HAP-1 (cell line): ENCODE measurements around the gene RAD17.
A peak's percentile ranks its signal among the peaks of the same experiment; 100 is the strongest.
"Not testable (repeated sequence)": the region's sequence is repeated elsewhere in the genome, so short reads cannot be mapped to it uniquely, and the experiment has no call there.

Experiments
- DNase-seq, 2 experiments: peaks; one replicate each; pipeline ENCODE4 v3.0.0-alpha.2; 2016 to 2020; ENCODE audit warnings: low spot score in 2 of 2
- H3K27me3 ChIP-seq: fragments of 250-450 bp; sonication (Bioruptor Pico); 2 replicates; pipeline ENCODE4 v1.5.1; 2020; ENCODE audit warnings: low read depth, mild to moderate bottlenecking, moderate library complexity
- H3K36me3 ChIP-seq: fragments of 250-450 bp; sonication (Bioruptor Pico); replicated peaks from 2 replicates; pipeline ENCODE4 v1.5.1; 2020; ENCODE audit warnings: mild to moderate bottlenecking
- H3K4me1 ChIP-seq: fragments of 250-450 bp; sonication (Bioruptor Pico); 2 replicates; pipeline ENCODE4 v1.5.1; 2020; ENCODE audit warnings: mild to moderate bottlenecking
- H3K4me3 ChIP-seq: fragments of 250-450 bp; sonication (Bioruptor Pico); 2 replicates; pipeline ENCODE4 v1.5.1; 2020; ENCODE audit warnings: mild to moderate bottlenecking, moderate library complexity
- H3K9me3 ChIP-seq: fragments of 250-450 bp; sonication (Bioruptor Pico); 2 replicates; pipeline ENCODE4 v1.5.1; 2020; ENCODE audit warnings: mild to moderate bottlenecking, moderate library complexity
- in situ Hi-C: fragments of 300-500 bp; cut with MboI; formaldehyde crosslinking; loops from 3 replicates; pipeline ENCODE4 v1.14.3; 2020; ENCODE audit warnings: low sequenced_read_pairs, inconsistent platforms, mixed read lengths

Gene RAD17, protein sequence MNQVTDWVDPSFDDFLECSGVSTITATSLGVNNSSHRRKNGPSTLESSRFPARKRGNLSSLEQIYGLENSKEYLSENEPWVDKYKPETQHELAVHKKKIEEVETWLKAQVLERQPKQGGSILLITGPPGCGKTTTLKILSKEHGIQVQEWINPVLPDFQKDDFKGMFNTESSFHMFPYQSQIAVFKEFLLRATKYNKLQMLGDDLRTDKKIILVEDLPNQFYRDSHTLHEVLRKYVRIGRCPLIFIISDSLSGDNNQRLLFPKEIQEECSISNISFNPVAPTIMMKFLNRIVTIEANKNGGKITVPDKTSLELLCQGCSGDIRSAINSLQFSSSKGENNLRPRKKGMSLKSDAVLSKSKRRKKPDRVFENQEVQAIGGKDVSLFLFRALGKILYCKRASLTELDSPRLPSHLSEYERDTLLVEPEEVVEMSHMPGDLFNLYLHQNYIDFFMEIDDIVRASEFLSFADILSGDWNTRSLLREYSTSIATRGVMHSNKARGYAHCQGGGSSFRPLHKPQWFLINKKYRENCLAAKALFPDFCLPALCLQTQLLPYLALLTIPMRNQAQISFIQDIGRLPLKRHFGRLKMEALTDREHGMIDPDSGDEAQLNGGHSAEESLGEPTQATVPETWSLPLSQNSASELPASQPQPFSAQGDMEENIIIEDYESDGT

GRCh38 chr5:69369340-69370121 is at the start of gene RAD17, which contains the start of the genes AK6 and TAF9:
Gene RAD17 (plus strand): TSS chr5:69369818. CDS start chr5:69372209, 2,391 bp downstream.
Gene AK6 (minus strand): TSS chr5:69369520. CDS start chr5:69369490, 30 bp downstream.
Gene TAF9 (minus strand): TSS chr5:69369520. CDS start chr5:69365737, 3,783 bp downstream.
- H3K4me1 ChIP-seq: peaks cover 12% of the 10 kb centered on the region
- DNase-seq: peak; percentile 87 to 96
- peak within 1 kb of the TSS; percentile 89 for H3K4me3 ChIP-seq
- no peaks in the 10 kb centered on the region for H3K9me3 ChIP-seq
- in situ Hi-C loops: no loop called here
- peaks cover 23% of the 10 kb centered on the region for H3K36me3 ChIP-seq
- no peaks in the 10 kb centered on the region for H3K27me3 ChIP-seq

DNA sequence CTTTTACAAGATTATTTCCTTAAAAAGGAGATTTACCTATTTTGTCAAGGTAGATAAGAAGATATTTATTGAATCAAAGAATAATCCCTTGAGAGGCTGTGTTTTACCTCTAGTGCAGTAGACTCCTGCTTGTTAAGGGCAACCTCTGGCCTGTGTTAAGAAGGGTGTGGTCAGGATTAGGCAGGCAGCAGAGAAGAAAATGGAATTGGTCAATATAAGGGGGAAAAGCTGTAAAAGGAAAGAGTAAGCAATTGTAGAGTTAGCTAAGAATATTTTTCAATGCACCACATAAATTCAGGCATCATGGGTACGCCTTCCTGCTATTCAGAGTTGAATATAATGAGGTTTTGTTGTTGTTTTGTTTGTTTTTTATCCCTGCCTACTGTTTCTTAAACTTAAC is 43.3 kb upstream of the RAD17 start:
- H3K9me3 ChIP-seq: no peaks in the 10 kb centered on the region
- no peak for DNase-seq
- H3K36me3 ChIP-seq: no peaks in the 10 kb centered on the region
- H3K4me1 ChIP-seq: no peaks in the 10 kb centered on the region
- H3K27me3 ChIP-seq: no peaks in the 10 kb centered on the region
- no peak overlapping the region for H3K4me3 ChIP-seq
- in situ Hi-C loops: loop anchor here (25.0 kb wide), 2 partner anchors 89 to 239 kb away; partner anchors contain the start of genes CDK7 and SLC30A5

DNA sequence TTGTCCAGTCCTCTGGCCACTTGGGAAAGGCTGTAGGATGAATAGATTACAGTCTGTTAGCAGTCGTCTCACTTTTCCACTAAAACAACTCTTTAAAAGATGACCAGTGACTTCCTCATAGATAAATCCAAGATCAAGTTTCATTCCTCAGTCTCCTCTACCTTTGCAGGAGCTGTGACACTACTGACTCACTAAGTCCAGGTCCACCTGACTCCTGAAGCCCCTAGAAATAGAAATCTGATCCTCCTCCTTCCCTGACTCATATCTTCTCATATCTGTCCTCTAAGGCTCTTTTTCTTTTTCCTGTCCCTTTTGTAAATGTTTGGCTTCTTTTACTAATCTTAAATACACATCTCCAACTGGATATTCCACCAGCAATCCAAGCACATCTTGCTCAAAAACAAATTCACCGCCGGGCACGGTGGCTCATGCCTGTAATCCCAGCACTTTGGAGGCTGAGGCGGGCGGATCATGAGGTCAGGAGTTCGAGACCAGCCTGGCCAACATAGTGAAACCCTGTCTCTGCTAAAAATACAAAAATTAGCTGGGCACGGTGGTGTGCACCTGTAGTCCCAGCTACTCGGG is 39.6 kb upstream of the RAD17 start:
- Histone ChIP-seq H3K4me1 (peaks cover 7% of the 10 kb centered on the region), H3K4me3 (no peak overlapping the region), H3K27me3 (no peaks in the 10 kb centered on the region), H3K36me3 (no peaks in the 10 kb centered on the region), H3K9me3 (no peaks in the 10 kb centered on the region)
- in situ Hi-C loops: loop anchor here (25.0 kb wide), 2 partner anchors 93 to 243 kb away; partner anchors contain the start of genes CDK7 and SLC30A5
- DNase-seq: no peak

DNA sequence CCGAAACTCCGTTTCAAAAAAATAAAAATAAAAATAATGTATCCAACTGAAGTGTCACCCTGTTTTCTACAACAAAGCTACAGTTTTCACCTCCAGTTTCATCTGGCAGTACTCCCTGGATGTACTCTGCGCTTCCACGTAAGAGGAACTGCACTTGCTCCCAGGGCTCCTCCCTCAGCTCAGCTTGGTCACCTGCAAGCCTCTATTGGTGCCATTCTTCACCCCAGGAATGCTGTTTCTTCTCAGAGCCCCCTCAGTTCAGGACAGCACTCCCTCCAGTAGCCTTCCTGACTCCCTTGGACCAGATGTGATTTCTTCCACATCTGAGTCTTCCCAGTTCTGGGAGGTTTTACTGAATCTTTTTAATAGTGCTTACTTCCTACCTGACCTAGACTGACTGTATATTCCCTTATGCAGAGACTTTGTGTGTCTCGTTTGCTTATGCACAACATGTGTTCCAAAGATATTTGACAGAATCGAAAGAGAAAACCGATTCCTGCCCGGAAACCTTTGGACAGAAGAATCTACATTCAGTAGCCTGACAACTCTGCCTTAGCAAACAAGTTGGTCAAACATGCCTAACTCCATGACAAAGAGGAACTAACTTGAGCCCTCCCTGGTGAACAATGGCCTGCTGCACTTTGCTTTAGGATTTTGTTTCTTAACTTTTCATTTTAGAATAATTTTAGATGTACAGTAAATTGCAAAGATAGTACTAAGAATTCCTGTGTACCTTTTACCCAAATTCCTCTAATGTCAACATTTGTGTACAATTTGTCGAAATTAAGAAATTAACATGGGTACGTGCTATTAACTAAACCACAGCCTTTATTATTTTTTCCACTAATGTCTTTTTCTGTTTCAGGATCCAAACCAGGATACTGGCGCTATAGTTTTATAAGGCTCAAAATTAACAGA is 37.8 kb upstream of the RAD17 start:
- Histone ChIP-seq H3K4me1 (peaks cover 7% of the 10 kb centered on the region), H3K4me3 (peak overlapping the region; percentile 51), H3K27me3 (no peaks in the 10 kb centered on the region), H3K9me3 (no peaks in the 10 kb centered on the region), H3K36me3 (no peaks in the 10 kb centered on the region)
- no peak for DNase-seq
- in situ Hi-C loops: loop anchor here (25.0 kb wide), 2 partner anchors 94 to 244 kb away; partner anchors contain the start of genes CDK7 and SLC30A5

GRCh38 chr5:69333668-69334315 is 35.8 kb upstream of the RAD17 start:
- H3K4me1 ChIP-seq, H3K27me3 ChIP-seq, H3K9me3 ChIP-seq, H3K36me3 ChIP-seq, DNase-seq, H3K4me3 ChIP-seq: not testable (repeated sequence)
- in situ Hi-C loops: loop anchor here (25.0 kb wide), 2 partner anchors 96 to 246 kb away; partner anchors contain the start of genes CDK7 and SLC30A5

DNA sequence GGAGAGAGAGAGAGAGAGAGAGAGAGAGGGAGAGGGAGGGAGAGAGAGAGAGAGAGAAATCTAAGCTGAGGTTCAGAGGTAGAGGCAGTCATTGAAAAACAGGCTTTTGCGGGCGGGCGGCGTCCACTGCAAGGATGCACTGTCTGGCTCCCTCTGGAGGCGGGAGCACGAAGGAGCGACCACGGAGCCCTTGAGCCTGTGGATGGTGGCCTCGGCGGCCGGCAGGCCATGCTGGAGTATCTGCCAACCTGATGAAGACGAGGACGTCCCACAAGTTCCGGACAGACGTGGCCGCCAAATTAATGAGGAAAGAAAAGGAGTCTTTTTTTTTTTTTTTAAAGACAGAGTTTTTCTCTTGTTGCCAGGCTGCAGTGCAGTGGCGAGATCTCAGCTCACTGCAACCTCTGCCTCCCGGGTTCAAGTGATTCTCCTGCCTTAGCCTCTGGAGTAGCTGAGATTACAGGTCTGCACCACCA is 34.8 kb upstream of the RAD17 start:
- Histone ChIP-seq H3K4me3 (no peak overlapping the region), H3K36me3 (no peaks in the 10 kb centered on the region), H3K4me1 (peaks cover 7% of the 10 kb centered on the region), H3K9me3 (no peaks in the 10 kb centered on the region), H3K27me3 (no peaks in the 10 kb centered on the region)
- peak; percentile 81 to 92 for DNase-seq
- in situ Hi-C loops: loop anchor here (25.0 kb wide), 2 partner anchors 98 to 248 kb away; partner anchors contain the start of genes CDK7 and SLC30A5

DNA sequence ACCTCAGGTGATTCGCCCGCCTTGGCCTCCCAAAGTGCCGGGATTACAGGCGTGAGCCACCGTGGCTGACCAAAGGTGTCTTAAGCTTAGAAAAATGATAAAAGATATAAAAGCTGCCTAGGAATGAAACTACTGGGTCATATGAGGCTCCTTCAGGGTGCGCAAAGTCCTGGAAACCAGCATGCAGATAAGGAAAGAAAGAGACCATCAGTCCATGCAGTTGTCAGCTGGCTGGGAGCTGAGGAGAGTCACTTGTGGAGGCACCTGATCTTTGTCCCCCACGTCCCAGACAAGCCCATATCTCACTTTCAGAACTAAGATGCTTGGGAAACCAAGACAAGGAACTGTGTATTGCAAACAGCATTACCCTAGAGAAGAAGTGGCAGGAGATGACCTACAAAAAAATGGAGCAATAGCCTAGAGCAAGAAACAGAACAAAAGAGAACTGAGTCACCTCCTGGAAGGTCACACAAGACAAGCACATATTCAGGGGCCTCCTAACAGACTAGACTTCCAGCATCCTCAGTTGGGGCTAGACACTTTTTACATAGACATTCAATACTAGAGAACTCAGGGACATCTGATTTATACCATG is 34.2 kb upstream of the RAD17 start:
- Histone ChIP-seq H3K9me3 (no peaks in the 10 kb centered on the region), H3K4me1 (peaks cover 7% of the 10 kb centered on the region), H3K4me3 (no peak overlapping the region), H3K36me3 (no peaks in the 10 kb centered on the region), H3K27me3 (no peaks in the 10 kb centered on the region)
- no peak for DNase-seq
- in situ Hi-C loops: loop anchor here (25.0 kb wide), 2 partner anchors 98 to 248 kb away; partner anchors contain the start of genes CDK7 and SLC30A5

DNA sequence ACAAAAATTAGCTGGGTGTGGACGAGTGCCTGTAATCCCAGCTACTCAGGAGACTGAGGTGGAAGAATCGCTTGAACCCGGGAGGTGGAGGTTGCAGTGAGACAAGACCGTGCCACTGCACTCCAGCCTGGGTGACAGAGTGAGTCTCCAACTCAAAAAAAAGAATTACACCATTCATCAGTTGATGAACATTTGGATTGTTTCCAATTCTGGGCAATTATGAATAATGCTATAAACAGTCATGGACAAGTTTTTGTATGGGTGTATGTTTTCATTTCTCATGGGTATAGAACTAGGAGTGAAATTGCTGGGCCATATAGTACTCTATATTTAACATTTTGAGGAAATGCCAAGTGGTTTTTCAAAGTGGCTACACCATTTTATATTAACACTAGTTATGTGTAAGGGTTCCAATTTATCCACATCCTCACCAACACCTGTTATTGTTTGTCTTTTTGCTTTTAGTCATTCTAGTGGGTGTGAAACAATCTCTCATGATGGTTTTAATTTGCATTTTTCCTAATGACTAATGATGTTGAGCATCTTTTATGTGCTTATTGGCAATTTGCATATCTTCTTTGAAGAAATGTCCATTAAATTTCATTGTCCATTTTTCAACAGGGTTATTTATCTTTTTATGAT is 28.0 kb upstream of the RAD17 start:
- in situ Hi-C loops: loop anchor here (25.0 kb wide), 2 partner anchors 104 to 254 kb away; partner anchors contain the start of genes CDK7 and SLC30A5

GRCh38 chr5:69343083-69343482 is 26.5 kb upstream of the RAD17 start:
- H3K27me3 ChIP-seq: no peaks in the 10 kb centered on the region
- in situ Hi-C loops: loop anchor here (25.0 kb wide), 2 partner anchors 106 to 256 kb away; partner anchors contain the start of genes CDK7 and SLC30A5
- no peak for DNase-seq
- no peaks in the 10 kb centered on the region for H3K9me3 ChIP-seq
- no peaks in the 10 kb centered on the region for H3K4me1 ChIP-seq
- no peaks in the 10 kb centered on the region for H3K36me3 ChIP-seq
- no peak overlapping the region for H3K4me3 ChIP-seq

More for the DNA sequence above, 28.0 kb upstream of the RAD17 start:
- no peak for DNase-seq
- Histone ChIP-seq H3K36me3 (no peaks in the 10 kb centered on the region), H3K9me3 (no peaks in the 10 kb centered on the region), H3K4me1 (no peaks in the 10 kb centered on the region), H3K27me3 (no peaks in the 10 kb centered on the region), H3K4me3 (no peak overlapping the region)

DNA sequence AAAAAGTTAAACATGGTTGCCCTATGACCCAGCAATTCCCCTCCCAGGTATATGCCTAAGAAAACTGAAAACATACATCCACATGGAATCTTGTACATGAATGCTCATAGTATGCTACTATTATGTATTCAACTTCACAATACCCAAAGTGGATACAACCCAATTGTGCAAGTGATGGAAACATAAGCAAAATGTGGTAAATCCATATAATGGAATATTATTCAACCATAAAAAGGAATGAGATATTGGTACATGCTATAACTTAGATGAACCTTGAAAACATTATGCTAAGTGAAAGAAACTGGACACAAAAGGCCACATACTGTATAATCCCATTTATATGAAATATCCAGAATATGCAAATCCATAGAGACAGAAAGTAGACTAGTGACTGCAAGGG is 19.0 kb upstream of the RAD17 start:
- in situ Hi-C loops: no loop called here
- H3K4me1 ChIP-seq: no peaks in the 10 kb centered on the region
- peaks cover 28% of the 10 kb centered on the region for H3K36me3 ChIP-seq
- no peaks in the 10 kb centered on the region for H3K27me3 ChIP-seq
- H3K9me3 ChIP-seq: no peaks in the 10 kb centered on the region
- no peak overlapping the region for H3K4me3 ChIP-seq
- no peak for DNase-seq

GRCh38 chr5:69359699-69360098 is 9.9 kb upstream of the RAD17 start:
- in situ Hi-C loops: no loop called here
- H3K36me3 ChIP-seq: peaks cover 45% of the 10 kb centered on the region

More at GRCh38 chr5:69359699-69360098, 9.9 kb upstream of the RAD17 start:
- no peak for DNase-seq
- no peaks in the 10 kb centered on the region for H3K9me3 ChIP-seq
- H3K27me3 ChIP-seq: no peaks in the 10 kb centered on the region
- no peaks in the 10 kb centered on the region for H3K4me1 ChIP-seq
- H3K4me3 ChIP-seq: no peak overlapping the region
